IMR-90 (cell line): ENCODE measurements around the gene NPEPPS. TPM values are rescaled to one million over a fixed set of nuclear protein-coding genes. Genes with fewer than 3 reads are reported as not detected.
"Not testable (repeated sequence)": the region's sequence is repeated elsewhere in the genome, so short reads cannot be mapped to it uniquely, and the experiment has no call there.

Experiments
- ATAC-seq: fragments of 200-7000 bp; cut with Tn5 transposase; 2 replicates; pipeline ENCODE4 v1.9.1; 2020; ENCODE audit warnings: low read depth, mild to moderate bottlenecking, moderate library complexity
- BruUV-seq: library from RNA; stranded (reverse); fragments of 400-500 nt; replicated peaks from 2 replicates; lab custom pipeline; 2021; lab: Mats Ljungman, UMichigan
- CTCF ChIA-PET: fragments of 300-600 bp; formaldehyde crosslinking; extraction: SDS; loops from one replicate; lab custom pipeline; 2021; ENCODE audit warnings: antibody characterized with exemption; lab: Yijun Ruan, JAX
- POLR2A ChIA-PET: fragments of 300-600 bp; sonication (Branson Sonifier 250); formaldehyde crosslinking; loops from one replicate; lab custom pipeline; 2022; ENCODE audit warnings: antibody characterized with exemption; ENCODE audit not compliant: unreplicated experiment; lab: Charles Lee
- DNase-seq: peaks from one replicate; pipeline ENCODE4 v3.0.0; 2013
- H2AFZ ChIP-seq: replicated peaks from 2 replicates; pipeline ENCODE3; 2013; ENCODE audit warnings: low read length, mild to moderate bottlenecking; ENCODE audit not compliant: poor library complexity
- H2AK5ac ChIP-seq: 2 replicates; pipeline ENCODE4 v1.6.1; 2013; ENCODE audit warnings: low read depth, low read length, inconsistent platforms
- H2AK9ac ChIP-seq: replicated peaks from 2 replicates; pipeline ENCODE3; 2013; ENCODE audit warnings: mild to moderate bottlenecking, low read depth, low read length, moderate library complexity; ENCODE audit not compliant: poor library complexity
- H2BK120ac ChIP-seq: 2 replicates; pipeline ENCODE4 v1.6.1; 2013; ENCODE audit warnings: low read depth, low read length, inconsistent platforms
- H2BK15ac ChIP-seq: 3 replicates; pipeline ENCODE4 v1.6.1; 2013; ENCODE audit warnings: low read depth, low read length, inconsistent platforms
- H2BK20ac ChIP-seq: 2 replicates; pipeline ENCODE4 v1.6.1; 2013; ENCODE audit warnings: low read depth, mild to moderate bottlenecking, inconsistent platforms, low read length, moderate library complexity
- H2BK5ac ChIP-seq: 2 replicates; pipeline ENCODE4 v1.6.1; 2013; ENCODE audit warnings: mild to moderate bottlenecking, low read depth, low read length, inconsistent platforms; ENCODE audit not compliant: poor library complexity, severe bottlenecking
- H3K14ac ChIP-seq: replicated peaks from 2 replicates; pipeline ENCODE4 v1.6.1; 2013; ENCODE audit warnings: low read depth, low read length, inconsistent platforms
- H3K18ac ChIP-seq: 2 replicates; pipeline ENCODE4 v1.6.1; 2013; ENCODE audit warnings: low read depth, low read length, control low read depth
- H3K23ac ChIP-seq: 2 replicates; pipeline ENCODE4 v1.6.1; 2013; ENCODE audit warnings: low read depth, low read length, inconsistent platforms
- H3K27ac ChIP-seq: 2 replicates; pipeline ENCODE4 v1.5.1; 2013; ENCODE audit warnings: mild to moderate bottlenecking, control low read depth, low read length; ENCODE audit not compliant: insufficient read depth
- H3K27me3 ChIP-seq: 2 replicates; pipeline ENCODE4 v1.6.1; 2013; ENCODE audit warnings: low read length; ENCODE audit not compliant: control insufficient read depth, insufficient read depth
- H3K36me3 ChIP-seq: 2 replicates; pipeline ENCODE4 v1.6.1; 2013; ENCODE audit warnings: low read length, mixed read lengths; ENCODE audit not compliant: control insufficient read depth, insufficient read depth
- H3K4ac ChIP-seq: 2 replicates; pipeline ENCODE4 v1.6.1; 2013; ENCODE audit warnings: low read depth, low read length, inconsistent platforms
- H3K4me1 ChIP-seq: 2 replicates; pipeline ENCODE4 v1.6.1; 2013; ENCODE audit warnings: low read length, mixed read lengths; ENCODE audit not compliant: control insufficient read depth, insufficient read depth
- H3K4me2 ChIP-seq: 2 replicates; pipeline ENCODE4 v1.6.1; 2013; ENCODE audit warnings: low read depth, mild to moderate bottlenecking, control low read depth, low read length, moderate library complexity
- H3K4me3 ChIP-seq: 2 replicates; pipeline ENCODE4 v1.5.1; 2013; ENCODE audit warnings: low read depth, mild to moderate bottlenecking, control low read depth, low read length, moderate library complexity; ENCODE audit not compliant: insufficient read depth
- H3K56ac ChIP-seq: 2 replicates; pipeline ENCODE4 v1.6.1; 2013; ENCODE audit warnings: low read length, inconsistent platforms; ENCODE audit not compliant: insufficient read depth; ENCODE audit errors: extremely low read depth
- H3K79me1 ChIP-seq, 2 experiments: 2 replicates each; pipeline ENCODE4 v1.6.1; 2013; ENCODE audit warnings: low read length in 2 of 2, inconsistent platforms in 1 of 2, low read depth in 1 of 2
- H3K9ac ChIP-seq: 2 replicates; pipeline ENCODE4 v1.6.1; 2013; ENCODE audit warnings: low read depth, low read length, control low read depth
- H3K9me1 ChIP-seq: 2 replicates; pipeline ENCODE4 v1.6.1; 2013; ENCODE audit warnings: low read length, inconsistent platforms; ENCODE audit not compliant: insufficient read depth
- H3K9me3 ChIP-seq: 2 replicates; pipeline ENCODE4 v1.6.1; 2013; ENCODE audit warnings: low read length; ENCODE audit not compliant: control insufficient read depth, insufficient read depth
- H4K20me1 ChIP-seq: 2 replicates; pipeline ENCODE4 v1.6.1; 2013; ENCODE audit warnings: low read length, inconsistent platforms; ENCODE audit not compliant: insufficient read depth
- H4K5ac ChIP-seq: 2 replicates; pipeline ENCODE4 v1.6.1; 2013; ENCODE audit warnings: mild to moderate bottlenecking, low read depth, low read length, control low read depth
- H4K8ac ChIP-seq, 2 experiments: 2 replicates each; pipeline ENCODE4 v1.6.1; 2013; ENCODE audit warnings: low read depth in 2 of 2, low read length in 2 of 2, control low read depth in 1 of 2, inconsistent platforms in 1 of 2
- H4K91ac ChIP-seq: 2 replicates; pipeline ENCODE4 v1.6.1; 2013; ENCODE audit warnings: low read depth, low read length, inconsistent platforms; ENCODE audit not compliant: insufficient read depth
- WGBS, 2 experiments: methylation state at CpG; one replicate each; pipeline versions ENCODE4 v1.1.5 to v1.1.7; 2013; ENCODE audit warnings: missing lambda C conversion rate in 2 of 2; ENCODE audit not compliant: insufficient read length in 1 of 2; ENCODE audit errors: extremely low coverage in 2 of 2; 5-methylcytosine and 5-hydroxymethylcytosine counted together
- dilution Hi-C: fragments of 300-500 bp; cut with HindIII; formaldehyde crosslinking; loops from one replicate; pipeline ENCODE4 v1.14.3; 2018; ENCODE audit warnings: low sequenced_read_pairs; ENCODE audit not compliant: unreplicated experiment
- in situ Hi-C: fragments of 300-500 bp; cut with MboI; formaldehyde crosslinking; loops from 3 replicates; pipeline ENCODE4 v1.14.3; 2019; ENCODE audit warnings: low sequenced_read_pairs, inconsistent platforms, mixed read lengths
- intact Hi-C: fragments of 100-400 bp; cut with micrococcal nuclease; formaldehyde crosslinking; loops from 2 replicates; pipeline ENCODE4 v1.10.0; 2022
- polyA plus RNA-seq, 3 experiments: library from polyadenylated mRNA; depleted of rRNA; stranded (reverse); fragments of >200 nt; gene quantifications; 2 replicates each; pipeline ENCODE4 v1.2.3, GENCODE V29; 2012; ENCODE audit warnings: low replicate concordance in 1 of 3
- total RNA-seq: library from RNA; depleted of rRNA; stranded (reverse); fragments of >200 nt; gene quantifications from 2 replicates; pipeline ENCODE4 v1.2.3, GENCODE V29; 2012

NPEPPS gene
- total and polyA plus RNA-seq, 2 of the 4 experiments (the other 2 are of a cell fraction) = 54.1 to 64.6 TPM

DNA sequence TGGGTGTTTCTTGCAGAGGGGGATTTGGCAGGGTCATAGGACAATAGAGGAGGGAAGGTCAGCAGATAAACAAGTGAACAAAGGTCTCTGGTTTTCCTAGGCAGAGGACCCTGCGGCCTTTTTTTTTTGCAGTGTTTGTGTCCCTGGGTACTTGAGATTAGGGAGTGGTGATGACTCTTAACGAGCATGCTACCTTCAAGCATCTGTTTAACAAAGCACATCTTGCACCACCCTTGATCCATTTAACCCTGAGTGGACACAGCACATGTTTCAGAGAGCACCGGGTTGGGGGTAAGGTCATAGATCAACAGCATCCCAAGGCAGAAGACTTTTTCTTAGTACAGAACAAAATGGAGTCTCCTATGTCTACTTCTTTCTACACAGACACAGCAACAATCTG, 25.2 kb downstream of the NPEPPS start:
- H2AFZ ChIP-seq, H2BK20ac ChIP-seq, H3K9me3 ChIP-seq, H4K20me1 ChIP-seq, H2BK15ac ChIP-seq, H3K18ac ChIP-seq, POLR2A ChIA-PET, CTCF ChIA-PET, H3K9ac ChIP-seq, DNase-seq, dilution Hi-C loops, H3K27ac ChIP-seq, H3K56ac ChIP-seq, ATAC-seq, H2BK120ac ChIP-seq, in situ Hi-C loops, H4K91ac ChIP-seq, H2BK5ac ChIP-seq, H4K8ac ChIP-seq, H3K27me3 ChIP-seq, H3K9me1 ChIP-seq, H3K4ac ChIP-seq, H3K23ac ChIP-seq, H3K4me2 ChIP-seq, H3K4me3 ChIP-seq, H3K4me1 ChIP-seq, intact Hi-C loops, H2AK9ac ChIP-seq, H3K14ac ChIP-seq, H3K36me3 ChIP-seq, H2AK5ac ChIP-seq, BruUV-seq, H4K5ac ChIP-seq: not testable (repeated sequence)
- no CpG with 5 or more reads among the region's 3 CpGs for WGBS, 2 experiments
- peaks cover 4 to 14% of the 10 kb centered on the region in 2 experiments; a peak in 3 of 4 replicates for H3K79me1 ChIP-seq

DNA sequence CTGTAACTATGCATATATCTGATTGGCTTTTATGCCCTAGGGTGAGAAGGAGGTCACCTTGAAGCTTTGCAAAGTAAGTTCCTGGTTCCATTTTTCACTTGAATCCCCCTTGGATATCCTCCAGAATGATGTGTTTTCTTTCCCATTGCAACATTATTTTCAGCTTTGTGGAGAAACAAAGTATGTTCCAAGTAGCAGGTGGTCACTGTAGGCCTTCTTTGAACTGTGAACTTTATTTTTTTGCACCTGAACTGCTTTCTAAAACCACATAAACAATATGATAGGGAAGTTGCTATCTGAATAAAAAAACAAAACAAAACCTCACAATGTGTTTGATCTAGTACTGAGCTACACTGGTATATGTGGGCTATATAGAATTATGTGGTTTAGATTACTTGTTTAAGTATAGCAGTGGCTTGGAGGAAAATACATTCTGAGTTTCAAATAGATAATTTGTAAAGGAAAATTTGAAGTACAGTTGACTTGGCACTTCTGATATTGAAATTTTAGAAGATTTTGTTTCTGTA, 29.7 kb downstream of the NPEPPS start:
- BruUV-seq, intact Hi-C loops, DNase-seq, H3K4me2 ChIP-seq, H3K4me3 ChIP-seq, POLR2A ChIA-PET, H3K9me3 ChIP-seq, H2BK20ac ChIP-seq, ATAC-seq, H3K36me3 ChIP-seq, H2AFZ ChIP-seq, in situ Hi-C loops, H3K9ac ChIP-seq, H3K9me1 ChIP-seq, H2BK5ac ChIP-seq, dilution Hi-C loops, H3K27ac ChIP-seq, H2AK5ac ChIP-seq, H4K91ac ChIP-seq, H2AK9ac ChIP-seq, H3K27me3 ChIP-seq, H3K14ac ChIP-seq, H4K8ac ChIP-seq, H4K5ac ChIP-seq, H3K18ac ChIP-seq, H3K4me1 ChIP-seq, H3K4ac ChIP-seq, H3K56ac ChIP-seq, H2BK15ac ChIP-seq, H2BK120ac ChIP-seq, CTCF ChIA-PET, H3K23ac ChIP-seq: not testable (repeated sequence)
- H3K79me1 ChIP-seq = peaks cover 4 to 24% of the 10 kb centered on the region in 2 experiments; a peak in 3 of 4 replicates
- peaks cover 14% of the 10 kb centered on the region; the same call in 1 of the 2 replicates for H4K20me1 ChIP-seq
